Ovary (tissue), 3 donors: ENCODE measurements around the gene CNTRL.

Experiments used
- CTCF ChIP-seq, 3 donors: fragments of 450-650 bp in 2 of 3; fragments of 200-600 bp in 1 of 3; IDR thresholded peaks; one replicate each; pipeline versions ENCODE4 v1.5.1 to v1.8.0; 2016 to 2022; ENCODE audit warnings: antibody characterized with exemption in 3 of 3, mild to moderate bottlenecking in 1 of 3
- POLR2A ChIP-seq: fragments of 450-650 bp; IDR thresholded peaks from one replicate; pipeline ENCODE4 v1.6.1; 2017; ENCODE audit warnings: antibody characterized with exemption, mild to moderate bottlenecking, moderate library complexity
- donor health status: DM: no; HTN: no; CAD: no.

GRCh38 chr9:121201045-121201737, 126.4 kb downstream of the CNTRL start:
- TF ChIP-seq CTCF (IDR thresholded peaks at IDR 0.05) (no peak), POLR2A (no peak)
